DND-41 (cell line): ENCODE measurements around the gene TKT.

Experiments
- ATAC-seq: fragments of 200-7000 bp; cut with Tn5 transposase; 3 replicates; pipeline ENCODE4 v1.9.1; 2021; ENCODE audit warnings: low read depth; ENCODE audit not compliant: insufficient read depth
- DNase-seq: peaks from one replicate; pipeline ENCODE4 v3.0.0-alpha.2; 2020
- H2AFZ ChIP-seq: 2 replicates; pipeline ENCODE4 v1.6.0; 2012; ENCODE audit warnings: low read depth, low read length
- H3K27ac ChIP-seq: 2 replicates; pipeline ENCODE4 v1.5.1; 2012; ENCODE audit warnings: low read length, inconsistent platforms
- H3K27me3 ChIP-seq: fragments of 200-600 bp; sonication (generic); 2 replicates; pipeline ENCODE4 v1.6.0; 2012; ENCODE audit warnings: low read length, mild to moderate bottlenecking, inconsistent platforms; ENCODE audit not compliant: insufficient read depth, poor library complexity
- H3K36me3 ChIP-seq: 2 replicates; pipeline ENCODE4 v1.5.1; 2012; ENCODE audit warnings: low read length, inconsistent platforms; ENCODE audit not compliant: insufficient read depth
- H3K4me1 ChIP-seq: 2 replicates; pipeline ENCODE4 v1.5.1; 2012; ENCODE audit warnings: mild to moderate bottlenecking, low read length; ENCODE audit not compliant: insufficient read depth
- H3K4me2 ChIP-seq: 2 replicates; pipeline ENCODE4 v1.6.0; 2012; ENCODE audit warnings: mild to moderate bottlenecking, moderate library complexity, low read length, inconsistent platforms; ENCODE audit not compliant: insufficient read depth
- H3K4me3 ChIP-seq, 2 experiments: fragments of 200-600 bp in 1 of 2; shearing (Covaris generic) in 1 of 2; 2 replicates each; pipeline ENCODE4 v1.5.1; 2012 to 2016; ENCODE audit warnings: inconsistent platforms in 2 of 2, low read length in 2 of 2, mild to moderate bottlenecking in 2 of 2, low read depth in 1 of 2, moderate library complexity in 1 of 2
- H3K79me2 ChIP-seq: 2 replicates; pipeline ENCODE4 v1.6.0; 2012; ENCODE audit warnings: low read length, inconsistent platforms; ENCODE audit not compliant: insufficient read depth
- H3K9ac ChIP-seq: 2 replicates; pipeline ENCODE4 v1.6.0; 2012; ENCODE audit warnings: low read depth, mild to moderate bottlenecking, inconsistent platforms, low read length, moderate library complexity
- H3K9me3 ChIP-seq: 2 replicates; pipeline ENCODE4 v1.5.1; 2012; ENCODE audit warnings: low read length, moderate library complexity, mild to moderate bottlenecking, inconsistent platforms; ENCODE audit not compliant: insufficient read depth, severe bottlenecking
- H4K20me1 ChIP-seq: 2 replicates; pipeline ENCODE4 v1.6.0; 2012; ENCODE audit warnings: low read length; ENCODE audit not compliant: insufficient read depth
- EZH2 ChIP-seq: IDR thresholded peaks from 3 replicates; pipeline ENCODE4 v1.6.1; 2012; ENCODE audit warnings: borderline replicate concordance, low read depth, mild to moderate bottlenecking, moderate library complexity, low read length, inconsistent platforms; ENCODE audit not compliant: severe bottlenecking
- TF ChIP-seq, protein P1 (sequence below): IDR thresholded peaks from 2 replicates; pipeline ENCODE4 v1.5.1; 2012; ENCODE audit warnings: borderline replicate concordance, low read length, moderate library complexity, mild to moderate bottlenecking; ENCODE audit not compliant: poor library complexity, severe bottlenecking; ENCODE audit errors: extremely low read depth

The TKT gene

DNA sequence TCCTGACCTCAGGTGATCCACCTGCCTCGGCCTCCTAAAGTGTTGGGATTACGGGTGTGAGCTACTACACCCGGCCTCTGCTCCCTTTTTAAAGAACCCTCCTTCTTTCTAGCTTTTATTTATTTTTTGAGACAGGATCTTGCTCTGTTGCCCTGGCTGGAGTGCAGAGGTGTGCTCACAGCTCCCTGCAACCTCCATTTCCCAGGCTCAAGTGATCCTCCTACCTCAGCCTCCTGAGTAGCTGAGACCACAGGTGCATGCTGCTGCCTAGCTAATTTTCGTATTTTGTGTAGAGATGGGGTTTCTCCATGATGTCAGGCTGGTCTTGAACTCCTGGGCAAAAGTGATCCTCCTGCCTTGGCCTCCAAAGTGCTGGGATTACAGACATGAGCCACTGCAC is 34.5 kb downstream of the TKT start:
- H3K4me1 ChIP-seq, result no peaks in the 10 kb centered on the region
- TF ChIP-seq, protein P1, sequence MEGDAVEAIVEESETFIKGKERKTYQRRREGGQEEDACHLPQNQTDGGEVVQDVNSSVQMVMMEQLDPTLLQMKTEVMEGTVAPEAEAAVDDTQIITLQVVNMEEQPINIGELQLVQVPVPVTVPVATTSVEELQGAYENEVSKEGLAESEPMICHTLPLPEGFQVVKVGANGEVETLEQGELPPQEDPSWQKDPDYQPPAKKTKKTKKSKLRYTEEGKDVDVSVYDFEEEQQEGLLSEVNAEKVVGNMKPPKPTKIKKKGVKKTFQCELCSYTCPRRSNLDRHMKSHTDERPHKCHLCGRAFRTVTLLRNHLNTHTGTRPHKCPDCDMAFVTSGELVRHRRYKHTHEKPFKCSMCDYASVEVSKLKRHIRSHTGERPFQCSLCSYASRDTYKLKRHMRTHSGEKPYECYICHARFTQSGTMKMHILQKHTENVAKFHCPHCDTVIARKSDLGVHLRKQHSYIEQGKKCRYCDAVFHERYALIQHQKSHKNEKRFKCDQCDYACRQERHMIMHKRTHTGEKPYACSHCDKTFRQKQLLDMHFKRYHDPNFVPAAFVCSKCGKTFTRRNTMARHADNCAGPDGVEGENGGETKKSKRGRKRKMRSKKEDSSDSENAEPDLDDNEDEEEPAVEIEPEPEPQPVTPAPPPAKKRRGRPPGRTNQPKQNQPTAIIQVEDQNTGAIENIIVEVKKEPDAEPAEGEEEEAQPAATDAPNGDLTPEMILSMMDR, result no peak
- no peak for TF ChIP-seq EZH2
- no peak overlapping the region for H3K27ac ChIP-seq
- H3K9ac ChIP-seq, result no peak overlapping the region
- H3K36me3 ChIP-seq, result peaks cover 32% of the 10 kb centered on the region
- H4K20me1 ChIP-seq, result peaks cover 13% of the 10 kb centered on the region
- H3K9me3 ChIP-seq, result no peaks in the 10 kb centered on the region
- no peak overlapping the region for H2AFZ ChIP-seq
- ATAC-seq, result no peak
- no peak overlapping the region for H3K4me3 ChIP-seq
- no peaks in the 10 kb centered on the region for H3K79me2 ChIP-seq
- H3K4me2 ChIP-seq, result no peak overlapping the region
- no peaks in the 10 kb centered on the region for H3K27me3 ChIP-seq
- DNase-seq, result no peak

DNA sequence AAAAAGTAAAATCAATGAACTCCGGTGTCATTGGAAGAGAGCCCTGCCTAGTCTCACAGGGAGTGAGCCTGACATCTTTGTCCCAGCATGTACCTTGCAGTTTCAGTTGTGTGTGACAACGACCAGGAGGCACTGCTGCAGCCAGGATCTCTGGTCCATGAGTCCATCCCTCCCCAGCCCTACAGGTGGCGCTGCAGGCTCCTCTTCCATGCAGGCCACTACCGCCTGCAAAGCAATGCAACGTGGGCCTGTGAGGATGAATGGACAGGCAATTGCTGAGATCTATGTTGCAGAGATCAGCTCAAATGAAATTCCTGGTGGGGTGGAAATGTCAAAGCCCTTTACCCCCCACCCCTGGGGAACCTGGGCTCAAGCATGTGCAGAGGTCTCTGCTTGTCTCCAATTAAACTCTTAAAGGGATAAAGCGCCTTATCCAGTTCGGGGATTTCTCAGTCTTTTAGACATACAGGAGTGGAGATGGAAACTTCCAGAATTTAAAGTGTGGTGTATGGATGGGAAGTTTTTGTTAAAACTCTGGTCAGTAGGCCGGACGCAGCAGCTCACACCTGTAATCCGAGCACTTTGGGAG is 35.8 kb downstream of the TKT start:
- Histone ChIP-seq H3K27me3 (no peaks in the 10 kb centered on the region), H3K4me3 (no peak overlapping the region), H3K4me1 (no peaks in the 10 kb centered on the region), H3K9ac (no peak overlapping the region), H4K20me1 (peaks cover 11% of the 10 kb centered on the region), H3K27ac (no peak overlapping the region), H2AFZ (no peak overlapping the region), H3K79me2 (no peaks in the 10 kb centered on the region), H3K36me3 (peaks cover 19% of the 10 kb centered on the region), H3K9me3 (no peaks in the 10 kb centered on the region), H3K4me2 (no peak overlapping the region)
- peak; percentile 89 for ATAC-seq
- peak; percentile 83 for DNase-seq
- no peak for TF ChIP-seq EZH2
- TF ChIP-seq, protein P1, result peak; percentile 94

DNA sequence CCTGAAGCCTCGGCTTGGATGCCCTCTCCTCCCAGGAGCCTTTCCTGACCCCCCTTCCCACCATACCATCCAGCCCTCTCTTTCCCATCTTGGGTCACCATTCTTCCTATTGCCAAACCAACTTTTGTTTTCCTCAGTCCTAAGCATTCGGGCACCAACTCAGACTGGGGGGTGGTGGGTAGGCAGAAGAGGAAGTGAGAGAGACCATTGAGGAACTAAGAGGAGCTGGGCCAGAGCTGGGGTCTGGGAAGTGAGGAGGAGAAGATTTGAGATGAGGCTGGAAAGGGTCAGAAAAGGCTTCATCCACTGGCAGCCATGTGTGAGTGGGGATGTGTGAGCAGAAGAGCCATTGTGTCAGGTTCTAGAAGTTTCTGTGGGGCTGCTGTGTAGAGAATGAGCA is 37.7 kb downstream of the TKT start:
- no peak overlapping the region for H3K4me2 ChIP-seq
- TF ChIP-seq, protein P1, result no peak
- H3K9me3 ChIP-seq, result no peaks in the 10 kb centered on the region
- H3K4me1 ChIP-seq, result no peaks in the 10 kb centered on the region
- H3K36me3 ChIP-seq, result peaks cover under 1% of the 10 kb centered on the region; the same call in 1 of the 2 replicates
- H4K20me1 ChIP-seq, result no peaks in the 10 kb centered on the region
- DNase-seq (no peak), ATAC-seq (no peak)
- no peak overlapping the region for H2AFZ ChIP-seq
- no peaks in the 10 kb centered on the region for H3K27me3 ChIP-seq
- no peak overlapping the region for H3K9ac ChIP-seq
- H3K4me3 ChIP-seq, result no peak overlapping the region
- no peaks in the 10 kb centered on the region for H3K79me2 ChIP-seq
- no peak overlapping the region for H3K27ac ChIP-seq

DNA sequence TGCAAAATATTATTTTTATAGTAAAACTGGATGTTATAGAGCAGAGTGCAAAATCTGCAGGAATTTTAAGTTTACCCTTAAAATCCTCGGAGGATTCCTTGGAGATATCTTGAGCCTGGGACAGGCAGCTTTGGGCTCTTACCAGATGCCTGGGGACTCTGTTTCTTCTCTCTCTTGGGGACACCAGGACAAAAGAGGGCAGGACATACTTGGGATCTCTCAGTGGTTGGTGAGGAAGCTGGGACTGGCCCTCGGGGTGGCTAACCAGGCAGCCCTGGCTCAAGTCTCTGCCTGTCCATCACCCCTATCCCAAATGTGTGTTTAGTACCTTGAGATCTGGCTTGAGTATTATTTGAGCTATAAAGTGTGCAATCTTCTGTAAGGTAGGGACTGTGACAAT is 38.6 kb downstream of the TKT start:
- TF ChIP-seq, protein P1, result no peak
- TF ChIP-seq EZH2, result no peak

More for the DNA sequence above, 38.6 kb downstream of the TKT start:
- Histone ChIP-seq H3K79me2 (no peaks in the 10 kb centered on the region), H3K4me1 (no peaks in the 10 kb centered on the region), H3K9me3 (no peaks in the 10 kb centered on the region), H3K27me3 (no peaks in the 10 kb centered on the region), H3K4me2 (no peak overlapping the region), H4K20me1 (no peaks in the 10 kb centered on the region), H3K9ac (no peak overlapping the region), H2AFZ (no peak overlapping the region), H3K36me3 (no peaks in the 10 kb centered on the region), H3K4me3 (no peak overlapping the region), H3K27ac (no peak overlapping the region)
- ATAC-seq (no peak), DNase-seq (no peak)
